ENCODE data around the gene CDC7. TPM values are rescaled to one million over a fixed set of nuclear protein-coding genes. Genes with fewer than 3 reads are reported as not detected.

CDC7 gene
- total and polyA plus RNA-seq, 2 experiments from 2014 or later, result 26.6 to 44.0 TPM

DNA sequence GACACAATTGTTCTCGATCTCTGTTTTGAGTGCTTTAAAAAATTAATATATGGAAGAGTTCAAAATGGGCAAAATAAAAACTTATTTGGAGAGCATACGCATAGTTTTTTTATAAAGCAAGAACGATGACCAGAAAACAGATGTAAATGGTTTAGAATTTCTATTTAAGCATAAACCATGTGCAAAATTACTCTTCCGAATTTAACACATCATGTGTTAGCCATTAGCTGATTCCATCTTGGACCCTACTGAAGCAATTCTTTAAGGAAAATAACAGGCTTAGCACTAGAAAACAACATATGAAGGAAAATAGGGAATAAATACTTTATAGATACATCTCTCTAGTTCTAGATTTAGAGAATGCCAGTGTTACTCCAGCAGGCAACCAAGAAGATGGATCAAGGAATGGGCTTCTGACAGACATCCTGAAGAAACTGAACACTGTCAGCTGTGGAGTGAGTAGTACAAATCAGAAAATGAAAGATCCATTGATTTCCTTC lies 26.7 kb downstream of the CDC7 start:
- Histone ChIP-seq H3K27ac (ENCODE audit: low read depth) (no peak overlapping the region), H3K4me1 (ENCODE audit: insufficient read depth) (no peaks in the 10 kb centered on the region), H3K79me2 (replicated peaks; ENCODE audit: insufficient read depth) (no peaks in the 10 kb centered on the region), H3K27me3 (ENCODE audit: insufficient read depth) (no peaks in the 10 kb centered on the region), H3K4me2 (no peak overlapping the region), H3K36me3 (ENCODE audit: insufficient read depth) (no peaks in the 10 kb centered on the region; the same call in 1 of the 2 replicates), H2AFZ (no peak overlapping the region), H3F3A (replicated peaks; ENCODE audit: low read depth) (no peaks in the 10 kb centered on the region), H3K9me2 (ENCODE audit: insufficient read depth) (no peaks in the 10 kb centered on the region), H4K20me1 (replicated peaks; ENCODE audit: insufficient read depth) (no peaks in the 10 kb centered on the region), H3K4me3 (no peak overlapping the region)
- TF ChIP-seq ZNF331 (CRISPR knock-in tag; IDR thresholded peaks at IDR 0.05; ENCODE audit: low read depth) (no peak), NANOG (IDR thresholded peaks at IDR 0.05; ENCODE audit: borderline replicate concordance) (no peak), CREB1 (CRISPR knock-in tag; IDR thresholded peaks at IDR 0.05; ENCODE audit: low read depth) (no peak), POLR2AphosphoS5 (IDR thresholded peaks at IDR 0.05; ENCODE audit: low read depth) (no peak), EZH2phosphoT487 (IDR thresholded peaks at IDR 0.05; ENCODE audit: unreplicated experiment) (no peak), ZNF114 (CRISPR knock-in tag; IDR thresholded peaks at IDR 0.05) (no peak), EZH2 (IDR thresholded peaks at IDR 0.05; ENCODE audit: low read depth, unreplicated experiment) (no peak), CTCF (conservative IDR thresholded peaks at IDR 0.05; ENCODE audit: low read depth in 2 of 2) (no peak), REST (IDR thresholded peaks at IDR 0.05; ENCODE audit: unreplicated experiment) (no peak), ZNF462 (CRISPR knock-in tag; IDR thresholded peaks at IDR 0.05) (no peak), JUNB (IDR thresholded peaks at IDR 0.05; ENCODE audit: unreplicated experiment) (no peak), STAT1 (IDR thresholded peaks at IDR 0.05; ENCODE audit: unreplicated experiment) (no peak)
- TF ChIP-seq, protein P1, sequence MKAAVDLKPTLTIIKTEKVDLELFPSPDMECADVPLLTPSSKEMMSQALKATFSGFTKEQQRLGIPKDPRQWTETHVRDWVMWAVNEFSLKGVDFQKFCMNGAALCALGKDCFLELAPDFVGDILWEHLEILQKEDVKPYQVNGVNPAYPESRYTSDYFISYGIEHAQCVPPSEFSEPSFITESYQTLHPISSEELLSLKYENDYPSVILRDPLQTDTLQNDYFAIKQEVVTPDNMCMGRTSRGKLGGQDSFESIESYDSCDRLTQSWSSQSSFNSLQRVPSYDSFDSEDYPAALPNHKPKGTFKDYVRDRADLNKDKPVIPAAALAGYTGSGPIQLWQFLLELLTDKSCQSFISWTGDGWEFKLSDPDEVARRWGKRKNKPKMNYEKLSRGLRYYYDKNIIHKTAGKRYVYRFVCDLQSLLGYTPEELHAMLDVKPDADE (IDR thresholded peaks at IDR 0.05), result no peak
- Mint-ChIP-seq H3K4me3 (no peak overlapping the region), H3K4me1 (peaks cover 6% of the 10 kb centered on the region), H3K27me3 (ENCODE audit: insufficient read depth, low read depth, poor library complexity) (no peaks in the 10 kb centered on the region), H3K9me3 (no peaks in the 10 kb centered on the region), H3K27ac (no peak overlapping the region), H3K36me3 (ENCODE audit: low read depth) (no peaks in the 10 kb centered on the region; the same call in 1 of the 3 replicates)
- DNase-seq (ENCODE audit: low spot score) (no peak), ATAC-seq (no peak)
